GM12875 (cell line): ENCODE measurements around the gene ESRP2.

Source experiments
- H3K4me3 ChIP-seq: one replicate; pipeline ENCODE4 v1.5.1; 2011; ENCODE audit warnings: low read depth, low read length, control low read depth
- TF ChIP-seq, protein P1 (sequence below): IDR thresholded peaks from 2 replicates; pipeline ENCODE4 v1.5.1; 2011; ENCODE audit warnings: low read depth, mild to moderate bottlenecking, control low read depth, inconsistent platforms, low read length, moderate library complexity, borderline replicate concordance; ENCODE audit not compliant: insufficient read depth

The ESRP2 gene

GRCh38 chr16:68183046-68183445 is 52.9 kb downstream of the ESRP2 start:
- no peak overlapping the region for H3K4me3 ChIP-seq
- TF ChIP-seq, protein P1, sequence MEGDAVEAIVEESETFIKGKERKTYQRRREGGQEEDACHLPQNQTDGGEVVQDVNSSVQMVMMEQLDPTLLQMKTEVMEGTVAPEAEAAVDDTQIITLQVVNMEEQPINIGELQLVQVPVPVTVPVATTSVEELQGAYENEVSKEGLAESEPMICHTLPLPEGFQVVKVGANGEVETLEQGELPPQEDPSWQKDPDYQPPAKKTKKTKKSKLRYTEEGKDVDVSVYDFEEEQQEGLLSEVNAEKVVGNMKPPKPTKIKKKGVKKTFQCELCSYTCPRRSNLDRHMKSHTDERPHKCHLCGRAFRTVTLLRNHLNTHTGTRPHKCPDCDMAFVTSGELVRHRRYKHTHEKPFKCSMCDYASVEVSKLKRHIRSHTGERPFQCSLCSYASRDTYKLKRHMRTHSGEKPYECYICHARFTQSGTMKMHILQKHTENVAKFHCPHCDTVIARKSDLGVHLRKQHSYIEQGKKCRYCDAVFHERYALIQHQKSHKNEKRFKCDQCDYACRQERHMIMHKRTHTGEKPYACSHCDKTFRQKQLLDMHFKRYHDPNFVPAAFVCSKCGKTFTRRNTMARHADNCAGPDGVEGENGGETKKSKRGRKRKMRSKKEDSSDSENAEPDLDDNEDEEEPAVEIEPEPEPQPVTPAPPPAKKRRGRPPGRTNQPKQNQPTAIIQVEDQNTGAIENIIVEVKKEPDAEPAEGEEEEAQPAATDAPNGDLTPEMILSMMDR = no peak

DNA sequence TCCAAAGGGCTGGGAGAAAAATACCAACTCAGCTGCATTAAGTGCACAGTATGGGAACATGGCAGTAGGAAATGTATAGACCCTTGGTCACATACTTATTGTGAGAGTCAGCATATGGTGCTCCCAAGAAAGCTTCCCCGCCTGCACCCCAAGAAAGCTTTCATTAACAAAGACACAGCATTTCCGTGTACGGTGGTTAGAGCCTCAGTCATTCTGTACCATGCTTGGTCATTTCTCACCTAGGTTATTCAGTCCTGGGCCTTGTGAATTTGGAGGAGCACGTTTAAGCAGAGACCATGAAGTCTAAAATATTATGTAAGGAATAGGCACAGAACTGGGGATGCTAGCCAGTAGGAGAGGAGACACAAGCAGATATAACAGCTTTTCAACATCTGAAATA is 56.1 kb downstream of the ESRP2 start:
- no peak overlapping the region for H3K4me3 ChIP-seq
- TF ChIP-seq, protein P1 = no peak

DNA sequence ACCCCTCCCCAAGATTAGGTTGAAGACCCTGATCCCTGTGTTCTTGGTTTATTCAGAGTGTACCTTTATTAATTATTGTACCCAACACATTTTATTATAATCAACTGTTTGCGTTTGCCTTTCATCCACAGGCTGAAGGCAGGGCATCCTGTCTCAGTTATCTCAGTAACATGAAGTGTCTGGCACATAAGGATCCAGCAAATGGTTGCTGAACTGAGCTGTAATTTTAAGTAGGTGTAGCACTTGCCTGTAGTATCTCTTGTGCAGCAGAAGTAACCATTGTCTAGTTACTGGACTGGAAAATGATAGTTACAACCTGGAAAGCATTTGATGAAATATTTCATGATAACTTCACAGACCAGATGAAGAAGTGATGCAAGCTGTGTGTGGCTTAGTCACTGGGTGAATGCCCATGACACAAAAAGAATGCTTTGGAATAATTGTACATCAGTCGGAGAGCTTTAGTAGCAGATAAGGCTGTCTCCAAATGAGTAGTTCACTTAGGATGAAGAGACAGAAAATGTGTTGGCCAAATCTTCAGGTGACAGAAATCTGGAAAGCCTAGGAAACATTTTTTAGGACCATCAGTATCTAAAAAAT is 56.6 kb downstream of the ESRP2 start:
- no peak overlapping the region for H3K4me3 ChIP-seq
- TF ChIP-seq, protein P1 = no peak
